Ishikawa (cell line): ENCODE data around the gene TMEM184C.

Experiments
- CEBPB ChIP-seq: IDR thresholded peaks from 2 replicates; pipeline ENCODE4 v1.6.1; 2012
- CREB1 ChIP-seq: IDR thresholded peaks from 2 replicates; pipeline ENCODE4 v1.6.1; 2012; ENCODE audit warnings: low read depth
- EGR1 ChIP-seq: IDR thresholded peaks from 2 replicates; pipeline ENCODE4 v1.6.1; 2012
- EP300 ChIP-seq: IDR thresholded peaks from 2 replicates; pipeline ENCODE4 v1.6.1; 2012; ENCODE audit warnings: borderline replicate concordance
- FOXM1 ChIP-seq: IDR thresholded peaks from 2 replicates; pipeline ENCODE4 v1.6.1; 2012; ENCODE audit warnings: low read depth, borderline replicate concordance
- NFIC ChIP-seq: IDR thresholded peaks from 2 replicates; pipeline ENCODE4 v1.6.1; 2012
- RAD21 ChIP-seq: IDR thresholded peaks from 2 replicates; pipeline ENCODE4 v1.6.1; 2012; ENCODE audit warnings: low read depth
- TAF1 ChIP-seq: IDR thresholded peaks from 2 replicates; pipeline ENCODE4 v1.6.1; 2012; ENCODE audit warnings: low read depth, mild to moderate bottlenecking
- TCF12 ChIP-seq: IDR thresholded peaks from 2 replicates; pipeline ENCODE4 v1.6.1; 2012; ENCODE audit warnings: low read depth
- TEAD4 ChIP-seq: IDR thresholded peaks from 2 replicates; pipeline ENCODE4 v1.6.1; 2012
- YY1 ChIP-seq: IDR thresholded peaks from 2 replicates; pipeline ENCODE4 v1.6.1; 2012; ENCODE audit warnings: low read depth
- ZBTB7A ChIP-seq: IDR thresholded peaks from 2 replicates; pipeline ENCODE4 v1.6.1; 2012; ENCODE audit warnings: low read depth
- TF ChIP-seq, protein P1 (sequence below): IDR thresholded peaks from 2 replicates; pipeline ENCODE4 v1.6.1; 2012
- TF ChIP-seq, protein P2 (sequence below): IDR thresholded peaks from 2 replicates; pipeline ENCODE4 v1.6.1; 2012; ENCODE audit warnings: low read depth, mild to moderate bottlenecking
- TF ChIP-seq, protein P3 (sequence below): IDR thresholded peaks from 2 replicates; pipeline ENCODE4 v1.6.1; 2012

The TMEM184C gene

GRCh38 chr4:147590249-147590920 is 26.8 kb upstream of the TMEM184C start:
- TF ChIP-seq RAD21 (peak; percentile 97), TAF1 (no peak), EP300 (no peak)
- TF ChIP-seq, protein P1, sequence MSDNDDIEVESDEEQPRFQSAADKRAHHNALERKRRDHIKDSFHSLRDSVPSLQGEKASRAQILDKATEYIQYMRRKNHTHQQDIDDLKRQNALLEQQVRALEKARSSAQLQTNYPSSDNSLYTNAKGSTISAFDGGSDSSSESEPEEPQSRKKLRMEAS, result no peak

GRCh38 chr4:147591106-147591505 is 26.1 kb upstream of the TMEM184C start:
- TF ChIP-seq YY1 (no peak), CEBPB (no peak), EGR1 (no peak), TCF12 (no peak), ZBTB7A (no peak), RAD21 (no peak), TAF1 (no peak), TEAD4 (no peak), NFIC (no peak)
- TF ChIP-seq, protein P1, result no peak

DNA sequence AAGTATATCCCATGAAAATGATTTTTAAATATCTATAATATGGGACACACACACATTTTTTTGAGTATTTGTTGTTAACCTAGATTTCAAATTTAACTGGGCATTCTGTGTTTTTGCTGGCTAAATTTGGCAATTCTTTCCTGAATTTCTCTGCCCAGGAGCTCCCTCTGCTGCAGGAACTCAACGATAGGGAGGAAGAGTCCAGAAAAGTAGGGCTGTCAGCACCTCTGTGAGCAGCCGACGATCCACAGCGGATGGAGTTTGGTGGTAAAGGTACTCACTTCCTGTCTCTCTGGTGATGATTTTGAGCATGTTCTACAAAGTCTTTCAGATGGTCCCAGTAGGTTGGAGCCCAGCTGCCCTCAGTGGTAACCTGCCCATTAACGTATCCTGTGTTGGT is 23.1 kb upstream of the TMEM184C start:
- TF ChIP-seq, protein P2, sequence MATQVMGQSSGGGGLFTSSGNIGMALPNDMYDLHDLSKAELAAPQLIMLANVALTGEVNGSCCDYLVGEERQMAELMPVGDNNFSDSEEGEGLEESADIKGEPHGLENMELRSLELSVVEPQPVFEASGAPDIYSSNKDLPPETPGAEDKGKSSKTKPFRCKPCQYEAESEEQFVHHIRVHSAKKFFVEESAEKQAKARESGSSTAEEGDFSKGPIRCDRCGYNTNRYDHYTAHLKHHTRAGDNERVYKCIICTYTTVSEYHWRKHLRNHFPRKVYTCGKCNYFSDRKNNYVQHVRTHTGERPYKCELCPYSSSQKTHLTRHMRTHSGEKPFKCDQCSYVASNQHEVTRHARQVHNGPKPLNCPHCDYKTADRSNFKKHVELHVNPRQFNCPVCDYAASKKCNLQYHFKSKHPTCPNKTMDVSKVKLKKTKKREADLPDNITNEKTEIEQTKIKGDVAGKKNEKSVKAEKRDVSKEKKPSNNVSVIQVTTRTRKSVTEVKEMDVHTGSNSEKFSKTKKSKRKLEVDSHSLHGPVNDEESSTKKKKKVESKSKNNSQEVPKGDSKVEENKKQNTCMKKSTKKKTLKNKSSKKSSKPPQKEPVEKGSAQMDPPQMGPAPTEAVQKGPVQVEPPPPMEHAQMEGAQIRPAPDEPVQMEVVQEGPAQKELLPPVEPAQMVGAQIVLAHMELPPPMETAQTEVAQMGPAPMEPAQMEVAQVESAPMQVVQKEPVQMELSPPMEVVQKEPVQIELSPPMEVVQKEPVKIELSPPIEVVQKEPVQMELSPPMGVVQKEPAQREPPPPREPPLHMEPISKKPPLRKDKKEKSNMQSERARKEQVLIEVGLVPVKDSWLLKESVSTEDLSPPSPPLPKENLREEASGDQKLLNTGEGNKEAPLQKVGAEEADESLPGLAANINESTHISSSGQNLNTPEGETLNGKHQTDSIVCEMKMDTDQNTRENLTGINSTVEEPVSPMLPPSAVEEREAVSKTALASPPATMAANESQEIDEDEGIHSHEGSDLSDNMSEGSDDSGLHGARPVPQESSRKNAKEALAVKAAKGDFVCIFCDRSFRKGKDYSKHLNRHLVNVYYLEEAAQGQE, result no peak
- no peak for TF ChIP-seq CREB1

DNA sequence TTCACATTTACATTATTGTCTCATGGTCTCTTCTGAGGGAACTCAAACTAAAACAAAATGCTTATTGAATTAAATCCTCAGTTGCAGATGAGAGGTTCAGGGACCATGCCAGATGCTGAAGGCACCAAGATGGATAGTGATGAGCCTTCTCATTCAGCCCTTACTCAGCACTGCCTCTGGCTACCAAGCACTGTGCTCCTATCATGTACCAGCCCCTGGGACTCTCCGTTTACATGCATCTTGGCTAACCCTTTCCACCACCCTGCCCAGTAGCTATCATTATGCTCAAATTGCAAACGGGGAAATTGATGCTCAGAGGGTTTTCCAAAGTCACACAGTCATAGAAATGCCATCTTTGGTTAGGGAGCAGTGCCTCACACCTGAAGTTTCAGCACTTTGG is 22.6 kb upstream of the TMEM184C start:
- TF ChIP-seq, protein P2, result no peak
- TF ChIP-seq NFIC (no peak), RAD21 (no peak), ZBTB7A (no peak), EGR1 (no peak), FOXM1 (no peak), EP300 (no peak), CREB1 (no peak), TEAD4 (no peak), TCF12 (no peak), YY1 (no peak)
- TF ChIP-seq, protein P1, result no peak
- TF ChIP-seq, protein P3, sequence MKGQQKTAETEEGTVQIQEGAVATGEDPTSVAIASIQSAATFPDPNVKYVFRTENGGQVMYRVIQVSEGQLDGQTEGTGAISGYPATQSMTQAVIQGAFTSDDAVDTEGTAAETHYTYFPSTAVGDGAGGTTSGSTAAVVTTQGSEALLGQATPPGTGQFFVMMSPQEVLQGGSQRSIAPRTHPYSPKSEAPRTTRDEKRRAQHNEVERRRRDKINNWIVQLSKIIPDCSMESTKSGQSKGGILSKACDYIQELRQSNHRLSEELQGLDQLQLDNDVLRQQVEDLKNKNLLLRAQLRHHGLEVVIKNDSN, result no peak

- TF ChIP-seq, protein P2, result no peak
- TF ChIP-seq TCF12, result no peak
- no peak for TF ChIP-seq CEBPB
- TF ChIP-seq ZBTB7A, result no peak
- TF ChIP-seq, protein P3, result no peak
- peak; percentile 47; the same call in 1 of the 2 replicates for TF ChIP-seq RAD21
- no peak for TF ChIP-seq FOXM1
Measured at GRCh38 chr4:147596377-147596776, 20.8 kb upstream of the TMEM184C start.
